Rectal smooth muscle tissue (tissue), 1 donor: ENCODE results near the gene TNS3.

Source experiments
- H3K27ac ChIP-seq: one replicate; pipeline ENCODE4 v1.7.0; 2013; ENCODE audit warnings: low read depth, low read length, inconsistent platforms
- H3K27me3 ChIP-seq: one replicate; pipeline ENCODE4 v1.7.0; 2013; ENCODE audit warnings: low read length; ENCODE audit not compliant: control insufficient read depth, insufficient read depth
- H3K36me3 ChIP-seq: one replicate; pipeline ENCODE4 v1.7.0; 2013; ENCODE audit warnings: low read length; ENCODE audit not compliant: control insufficient read depth, insufficient read depth
- H3K4me1 ChIP-seq: one replicate; pipeline ENCODE4 v1.7.0; 2013; ENCODE audit warnings: low read length; ENCODE audit not compliant: control insufficient read depth, insufficient read depth
- H3K4me3 ChIP-seq: one replicate; pipeline ENCODE4 v1.7.0; 2013; ENCODE audit warnings: low read length
- H3K9ac ChIP-seq: one replicate; pipeline ENCODE4 v1.7.0; 2013; ENCODE audit warnings: low read length

Gene TNS3

DNA sequence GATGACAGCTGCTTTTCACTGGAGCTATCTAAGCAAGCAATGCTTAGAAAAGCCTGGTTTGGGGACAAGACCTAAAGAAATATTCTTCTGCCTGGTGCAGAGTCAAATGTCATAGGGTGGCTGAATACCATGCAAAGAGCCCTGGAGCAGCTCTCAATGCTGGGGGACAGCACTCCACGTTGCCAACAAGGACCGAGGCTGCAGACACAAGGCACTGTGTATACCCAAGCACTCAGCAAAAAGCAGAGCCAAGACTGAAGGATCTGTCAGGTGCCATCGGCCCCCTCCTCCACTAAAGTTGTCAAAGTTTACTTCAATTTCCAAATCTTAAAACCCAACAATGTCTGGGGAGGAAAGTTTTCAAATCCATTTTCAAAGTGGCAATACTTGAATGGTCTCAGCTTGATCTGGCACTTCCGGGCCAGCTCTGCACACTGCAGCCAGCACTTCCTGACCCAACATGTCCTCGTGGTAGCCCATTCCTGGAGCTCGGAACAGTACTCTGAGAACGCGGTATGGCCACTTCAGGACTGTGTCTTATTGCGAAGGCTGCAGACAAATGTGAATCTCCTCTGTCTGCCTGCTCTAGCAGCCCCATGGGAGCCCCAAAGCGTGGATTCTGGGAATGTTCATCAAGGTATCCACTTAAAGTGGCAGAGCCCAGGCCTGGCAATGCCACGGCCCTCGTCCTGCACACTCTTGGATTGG, 191.8 kb downstream of the TNS3 start:
- Histone ChIP-seq H3K9ac (no peak overlapping the region), H3K27ac (no peak overlapping the region), H3K4me1 (no peaks in the 10 kb centered on the region), H3K4me3 (no peak overlapping the region), H3K27me3 (no peaks in the 10 kb centered on the region), H3K36me3 (peaks cover 4% of the 10 kb centered on the region)

DNA sequence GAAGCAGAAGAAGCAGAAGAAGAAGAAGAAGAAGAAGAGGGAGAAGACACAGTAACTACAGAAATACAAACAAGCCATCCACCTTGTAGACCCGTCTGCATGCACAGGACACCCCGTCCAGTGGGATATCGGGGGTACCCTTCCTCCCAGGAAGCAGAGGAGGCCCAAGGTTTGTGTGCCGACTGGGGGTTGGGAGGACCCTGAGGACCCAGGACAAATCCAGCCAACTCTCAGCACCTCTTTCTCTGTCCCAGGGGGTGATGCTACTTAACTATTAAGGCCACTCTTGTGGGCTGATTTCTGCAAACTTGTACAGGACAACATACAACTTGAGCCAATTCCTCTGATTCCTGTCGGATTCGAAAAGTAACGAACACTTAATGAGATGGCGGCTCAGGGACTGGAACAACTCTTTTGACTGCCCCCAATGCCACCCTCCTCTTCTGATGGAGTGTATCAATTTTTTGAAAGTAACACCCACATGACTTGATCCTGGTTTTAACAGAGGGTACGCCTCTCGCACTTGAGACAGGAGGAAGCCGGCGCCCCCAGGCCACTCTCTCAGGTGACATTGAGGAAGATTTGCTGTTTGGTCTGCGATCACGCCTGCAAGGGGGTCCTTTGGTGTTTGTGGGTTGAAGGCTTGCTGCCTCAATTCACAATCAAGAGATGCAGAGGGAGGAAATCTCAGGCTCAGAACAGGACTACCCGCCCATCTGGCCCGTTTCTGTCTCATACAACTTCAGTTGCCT, 192.6 kb downstream of the TNS3 start:
- no peak overlapping the region for H3K9ac ChIP-seq
- no peaks in the 10 kb centered on the region for H3K4me1 ChIP-seq
- H3K27ac ChIP-seq: no peak overlapping the region
- H3K36me3 ChIP-seq: peaks cover 4% of the 10 kb centered on the region
- no peaks in the 10 kb centered on the region for H3K27me3 ChIP-seq
- no peak overlapping the region for H3K4me3 ChIP-seq

DNA sequence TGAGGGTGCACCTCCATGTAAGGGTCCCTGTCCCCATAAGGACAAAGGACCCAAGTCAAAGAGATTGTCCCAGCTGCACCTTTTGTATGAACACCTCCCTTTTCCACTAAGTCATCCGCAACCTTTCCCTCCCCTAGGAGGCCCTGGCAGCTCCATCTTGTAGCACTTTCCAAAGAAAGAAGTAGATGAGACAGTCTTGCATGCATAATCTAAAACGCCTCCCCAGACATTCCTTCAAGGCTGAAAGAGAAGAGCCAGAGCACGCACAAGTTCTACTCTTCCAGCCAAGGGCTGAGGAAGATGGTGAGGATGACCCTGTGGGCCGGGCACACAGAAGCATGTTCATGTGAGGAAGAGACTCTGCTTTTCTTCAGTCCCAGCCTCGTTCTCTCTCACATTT, 194.4 kb downstream of the TNS3 start:
- Histone ChIP-seq H3K36me3 (peaks cover 4% of the 10 kb centered on the region), H3K4me1 (no peaks in the 10 kb centered on the region), H3K27me3 (no peaks in the 10 kb centered on the region), H3K4me3 (no peak overlapping the region), H3K27ac (no peak overlapping the region), H3K9ac (no peak overlapping the region)

DNA sequence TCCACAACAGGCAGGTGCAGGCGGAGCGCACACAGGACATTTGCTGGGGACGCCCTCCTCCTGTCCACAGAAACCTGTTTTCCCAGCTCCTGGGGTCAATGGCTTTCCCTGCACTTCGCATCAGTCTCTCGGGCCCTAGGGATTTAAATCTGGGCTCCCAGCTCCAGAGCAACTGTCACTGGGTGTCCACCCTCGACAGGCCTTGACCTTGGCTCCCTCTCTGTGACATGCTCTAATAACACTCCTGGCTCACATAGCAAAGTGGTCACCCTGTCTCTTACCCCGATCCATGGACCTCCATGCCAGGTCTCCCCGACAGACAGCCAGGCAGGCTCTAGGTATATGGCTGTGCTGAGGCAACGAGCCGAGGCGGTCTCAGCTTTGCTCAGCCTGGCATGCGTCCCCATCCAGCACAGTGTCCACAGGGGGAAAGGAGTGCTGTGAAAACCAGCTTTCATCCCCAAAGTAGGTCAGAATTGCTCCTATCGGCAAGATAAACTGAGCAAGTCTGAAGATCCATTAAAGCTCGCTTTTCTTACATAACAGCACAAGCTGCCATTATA, 195.6 kb downstream of the TNS3 start:
- no peaks in the 10 kb centered on the region for H3K4me1 ChIP-seq
- H3K9ac ChIP-seq: no peak overlapping the region
- peaks cover 2% of the 10 kb centered on the region for H3K36me3 ChIP-seq
- no peaks in the 10 kb centered on the region for H3K27me3 ChIP-seq
- no peak overlapping the region for H3K27ac ChIP-seq
- no peak overlapping the region for H3K4me3 ChIP-seq

DNA sequence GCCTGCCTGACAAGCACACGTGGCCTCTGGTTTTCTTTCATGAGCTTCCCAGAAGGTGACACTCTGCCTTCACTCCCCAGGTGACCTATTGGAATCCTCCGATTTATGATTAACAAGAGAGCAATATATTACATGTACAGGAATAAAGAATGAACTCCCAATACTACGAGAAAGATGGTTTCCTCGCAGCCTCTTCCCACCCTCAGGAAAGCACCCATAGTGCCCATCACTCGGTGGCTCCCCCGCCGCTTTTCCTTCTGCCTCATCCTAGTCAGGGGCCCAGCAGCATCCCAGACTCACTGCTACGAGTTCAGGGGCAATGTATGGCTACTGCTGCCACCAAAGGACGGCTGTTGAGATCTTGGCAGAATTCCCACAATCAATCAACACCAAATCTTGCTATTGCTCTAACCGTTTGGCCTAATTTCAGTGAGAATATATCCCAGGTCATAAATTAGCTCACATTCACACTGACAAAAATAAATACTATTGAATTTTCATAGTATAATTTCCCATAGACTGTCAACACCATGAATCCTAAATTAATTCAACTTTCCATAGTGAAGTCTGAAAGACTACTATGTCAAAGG, 196.3 kb downstream of the TNS3 start:
- H3K9ac ChIP-seq: no peak overlapping the region
- H3K27ac ChIP-seq: no peak overlapping the region
- H3K36me3 ChIP-seq: peaks cover 2% of the 10 kb centered on the region
- H3K27me3 ChIP-seq: no peaks in the 10 kb centered on the region
- no peak overlapping the region for H3K4me3 ChIP-seq
- H3K4me1 ChIP-seq: no peaks in the 10 kb centered on the region

DNA sequence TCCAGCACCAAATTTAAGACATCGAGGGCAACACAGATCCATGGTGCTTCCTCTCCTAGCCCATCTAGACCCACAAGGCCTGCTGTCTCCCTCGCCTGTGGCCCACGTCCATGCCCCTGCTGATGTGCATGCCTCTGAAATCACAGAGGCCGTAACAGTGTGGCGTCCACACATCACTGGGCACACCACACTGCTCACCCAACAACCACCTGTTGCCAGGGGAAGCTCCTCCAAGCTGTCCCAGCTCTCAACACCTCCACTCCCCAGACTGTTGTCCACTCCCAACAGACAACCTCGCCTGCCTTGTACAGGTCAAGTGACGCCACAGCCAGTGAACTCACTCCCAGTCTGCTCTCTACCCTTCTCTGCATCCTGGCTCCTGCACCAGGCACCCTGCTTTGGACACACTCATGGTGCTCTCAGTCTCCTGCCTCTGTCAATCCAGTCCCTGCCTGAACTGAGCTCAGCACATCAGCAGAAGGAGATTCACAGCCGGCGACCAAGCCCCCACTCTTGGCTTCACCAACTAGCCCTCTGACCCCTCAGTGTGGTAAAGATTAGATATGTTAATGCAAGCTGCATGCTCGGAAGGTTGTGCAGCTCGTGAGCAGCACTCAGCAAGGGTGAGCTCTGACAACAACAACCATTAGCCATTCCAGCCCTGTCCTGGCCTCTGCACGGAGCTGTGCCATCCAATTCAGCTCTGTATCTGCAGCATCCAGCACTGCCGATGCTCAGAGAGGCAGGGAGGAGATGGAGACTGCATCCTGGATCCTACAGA, 197.0 kb downstream of the TNS3 start:
- Histone ChIP-seq H3K27ac (no peak overlapping the region), H3K27me3 (no peaks in the 10 kb centered on the region), H3K4me3 (no peak overlapping the region), H3K9ac (no peak overlapping the region), H3K36me3 (peaks cover 2% of the 10 kb centered on the region), H3K4me1 (peaks cover 5% of the 10 kb centered on the region)

DNA sequence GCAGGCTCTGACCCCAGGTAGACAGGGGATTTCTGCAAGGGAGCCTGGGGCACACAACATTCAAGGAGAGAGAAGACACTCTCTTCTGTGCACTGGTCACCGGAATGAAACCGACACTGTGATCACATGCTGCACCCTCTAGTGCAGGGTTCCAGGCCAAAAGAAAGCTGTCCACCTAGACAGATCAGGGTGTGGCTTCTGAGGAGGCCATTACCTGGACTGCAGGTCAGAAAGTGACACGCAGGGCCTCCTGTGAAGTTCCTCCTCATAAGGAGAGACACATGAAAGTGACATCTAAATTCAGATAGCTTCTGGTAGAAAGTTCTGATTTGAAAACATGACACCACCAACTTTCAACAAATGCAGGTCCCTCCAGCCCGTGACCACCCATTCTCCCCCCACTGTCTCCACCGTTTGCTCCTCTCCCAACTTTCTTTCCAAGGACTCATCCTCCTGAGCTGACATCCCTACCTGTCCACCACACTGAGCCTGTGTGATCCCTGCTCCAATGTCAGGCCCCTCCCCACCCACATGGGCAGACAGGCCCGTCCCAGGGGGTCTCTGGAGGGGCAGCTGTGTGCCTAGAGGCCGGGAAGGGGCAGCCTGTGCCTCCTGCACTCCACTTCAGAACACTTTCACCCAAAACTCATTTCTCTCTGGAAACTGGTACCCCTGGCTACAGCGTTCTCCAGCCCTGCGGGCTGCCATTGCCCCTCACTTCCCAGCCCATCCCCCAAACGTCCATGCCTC, 198.0 kb downstream of the TNS3 start:
- peaks cover 5% of the 10 kb centered on the region for H3K4me1 ChIP-seq
- no peak overlapping the region for H3K27ac ChIP-seq
- no peak overlapping the region for H3K4me3 ChIP-seq
- H3K9ac ChIP-seq: no peak overlapping the region
- peaks cover 2% of the 10 kb centered on the region for H3K36me3 ChIP-seq
- no peaks in the 10 kb centered on the region for H3K27me3 ChIP-seq

DNA sequence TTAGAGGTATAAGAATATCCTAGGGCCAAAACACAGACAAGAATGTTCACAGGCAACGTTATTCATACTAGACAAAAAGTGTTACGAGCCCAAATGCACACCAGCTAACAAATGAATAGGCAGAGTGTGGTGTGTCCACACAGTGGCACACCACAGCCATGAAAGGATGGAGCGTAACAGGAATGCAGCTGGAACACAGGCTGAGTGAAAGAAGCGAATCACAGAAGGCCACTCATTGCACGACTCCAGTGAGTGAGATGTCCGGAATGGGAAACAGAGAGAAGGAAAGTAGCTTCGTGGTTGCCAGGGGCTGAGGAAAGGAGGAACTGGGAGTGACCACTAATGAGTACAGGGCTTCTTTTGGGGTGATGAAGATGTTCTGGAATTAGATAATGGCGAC, 198.8 kb downstream of the TNS3 start:
- Histone ChIP-seq H3K9ac (no peak overlapping the region), H3K4me1 (peaks cover 5% of the 10 kb centered on the region)

DNA sequence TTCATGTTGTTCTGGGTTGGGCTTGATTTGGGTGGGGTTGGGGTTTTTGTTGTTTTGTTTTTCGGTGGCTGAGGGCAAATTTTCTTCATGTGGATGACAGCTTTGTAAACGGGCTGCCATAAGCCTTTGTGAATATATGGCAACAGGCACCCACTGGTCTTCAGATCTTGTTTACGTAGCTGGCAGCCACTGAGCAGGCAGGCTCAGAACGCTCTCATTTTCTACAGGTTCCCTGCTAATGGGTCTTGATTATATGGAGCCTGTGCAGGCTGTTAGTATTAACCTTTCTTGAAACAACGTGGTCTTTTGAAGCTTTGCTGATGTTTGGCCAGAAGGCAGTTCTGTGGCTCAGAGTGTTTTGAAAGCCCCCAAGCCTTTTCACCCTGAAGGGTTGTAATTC, 199.7 kb downstream of the TNS3 start:
- H3K27me3 ChIP-seq: no peaks in the 10 kb centered on the region
- no peak overlapping the region for H3K4me3 ChIP-seq
- peaks cover 5% of the 10 kb centered on the region for H3K4me1 ChIP-seq
- no peak overlapping the region for H3K9ac ChIP-seq
- peaks cover 2% of the 10 kb centered on the region for H3K36me3 ChIP-seq
- H3K27ac ChIP-seq: no peak overlapping the region

More for the DNA sequence above, 198.8 kb downstream of the TNS3 start:
- no peaks in the 10 kb centered on the region for H3K27me3 ChIP-seq
- H3K27ac ChIP-seq: no peak overlapping the region
- H3K4me3 ChIP-seq: no peak overlapping the region
- H3K36me3 ChIP-seq: peaks cover 2% of the 10 kb centered on the region

DNA sequence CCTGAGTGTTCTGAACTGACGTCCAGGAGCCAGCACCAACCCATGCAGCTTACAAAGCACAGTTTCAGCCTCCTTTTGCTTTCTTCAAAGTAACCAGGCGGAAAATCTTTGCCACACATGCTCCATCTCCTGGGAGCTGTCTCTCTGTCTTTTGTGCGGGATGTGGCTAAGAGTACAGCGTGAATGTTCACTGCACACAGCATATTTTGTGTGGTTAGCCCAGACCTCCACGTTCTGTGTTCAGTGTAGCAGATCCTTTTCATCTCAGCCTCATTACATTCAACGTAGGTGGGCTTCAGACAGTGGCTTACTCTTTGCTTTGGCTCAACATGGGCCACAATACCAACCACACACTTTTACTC, 200.8 kb downstream of the TNS3 start:
- Histone ChIP-seq H3K36me3 (peaks cover 2% of the 10 kb centered on the region), H3K27ac (no peak overlapping the region), H3K4me1 (peaks cover 5% of the 10 kb centered on the region), H3K9ac (no peak overlapping the region), H3K27me3 (no peaks in the 10 kb centered on the region), H3K4me3 (no peak overlapping the region)

DNA sequence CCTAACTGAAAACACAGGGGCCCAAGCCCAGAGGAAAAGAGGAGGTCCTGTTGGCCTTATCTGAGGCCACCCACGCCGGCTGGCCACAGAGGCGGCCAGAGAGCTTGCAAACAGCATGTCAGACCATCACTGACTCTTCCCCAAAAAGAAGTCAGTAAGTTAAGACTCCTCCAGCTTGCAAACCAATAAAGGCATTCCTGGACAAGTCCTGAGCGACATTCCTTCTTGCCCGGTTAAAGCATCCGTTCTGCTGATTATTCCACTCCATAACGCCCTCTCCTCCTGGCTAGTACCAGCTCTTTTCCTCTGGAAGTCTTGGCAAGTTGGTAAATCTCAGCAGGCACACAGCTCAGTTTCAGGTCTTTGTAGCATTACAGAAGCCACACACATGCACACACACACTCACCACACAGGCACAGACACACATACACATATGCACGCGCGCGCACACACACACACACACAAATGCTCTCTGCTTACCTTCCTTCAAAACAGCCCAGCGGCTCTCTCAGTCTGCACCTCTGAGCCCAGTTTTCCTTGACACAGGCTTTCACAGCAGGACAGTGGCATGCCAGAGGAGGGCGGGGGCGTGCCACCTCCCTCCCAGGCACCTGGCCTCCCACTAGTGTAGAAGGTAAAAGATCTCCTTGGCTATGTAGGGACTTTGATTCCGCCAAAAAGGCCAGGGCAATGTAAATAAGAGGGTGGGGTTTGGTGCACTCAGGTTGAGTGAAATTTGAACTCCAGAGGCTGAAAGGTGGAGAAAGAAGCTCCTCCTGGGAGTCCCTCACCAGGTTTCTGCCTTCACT, 201.4 kb downstream of the TNS3 start:
- no peaks in the 10 kb centered on the region for H3K27me3 ChIP-seq
- peak overlapping the region; percentile 13 for H3K9ac ChIP-seq
- H3K36me3 ChIP-seq: peaks cover 2% of the 10 kb centered on the region
- peaks cover 5% of the 10 kb centered on the region for H3K4me1 ChIP-seq
- peak overlapping the region; percentile 44 for H3K4me3 ChIP-seq
- H3K27ac ChIP-seq: peak overlapping the region; percentile 30
